HFF-Myc (cell line): ENCODE measurements around the gene TMEM97.
"Not testable (repeated sequence)": the region's sequence is repeated elsewhere in the genome, so short reads cannot be mapped to it uniquely, and the experiment has no call there.

Experiments used
- DNase-seq: peaks from one replicate; pipeline ENCODE4 v3.0.0-alpha.2; 2011; ENCODE audit warnings: low read depth; ENCODE audit errors: extremely low read depth
- H3K4me3 ChIP-seq: replicated peaks from 2 replicates; pipeline ENCODE4 v1.5.1; 2011; ENCODE audit warnings: low read depth, mild to moderate bottlenecking, control low read depth, low read length
- CTCF ChIP-seq: IDR thresholded peaks from 2 replicates; pipeline ENCODE4 v1.5.1; 2012; ENCODE audit warnings: mild to moderate bottlenecking, low read depth, low read length, control low read depth; ENCODE audit errors: missing control alignments

The TMEM97 gene

GRCh38 chr17:28276011-28276410 lies 43.0 kb upstream of the TMEM97 start:
- no peak overlapping the region for H3K4me3 ChIP-seq
- no peak for TF ChIP-seq CTCF
- DNase-seq, result no peak

GRCh38 chr17:28279411-28279810 lies 39.6 kb upstream of the TMEM97 start:
- TF ChIP-seq CTCF, result no peak
- no peak for DNase-seq
- no peak overlapping the region for H3K4me3 ChIP-seq

GRCh38 chr17:28280826-28281225 lies 38.2 kb upstream of the TMEM97 start:
- H3K4me3 ChIP-seq, result no peak overlapping the region
- TF ChIP-seq CTCF, result no peak
- DNase-seq, result no peak

- DNase-seq, result peak; percentile 89
- no peak overlapping the region for H3K4me3 ChIP-seq
- no peak for TF ChIP-seq CTCF
Observed at GRCh38 chr17:28282596-28282995, 36.4 kb upstream of the TMEM97 start.

GRCh38 chr17:28285965-28286364 lies 33.0 kb upstream of the TMEM97 start:
- no peak for TF ChIP-seq CTCF

GRCh38 chr17:28290703-28291102 lies 28.3 kb upstream of the TMEM97 start:
- TF ChIP-seq CTCF, result no peak

More at GRCh38 chr17:28285965-28286364, 33.0 kb upstream of the TMEM97 start:
- H3K4me3 ChIP-seq, result no peak overlapping the region
- no peak for DNase-seq

GRCh38 chr17:28291780-28292330 lies 27.1 kb upstream of the TMEM97 start:
- no peak for TF ChIP-seq CTCF
- DNase-seq, result no peak
- no peak overlapping the region for H3K4me3 ChIP-seq

More at GRCh38 chr17:28290703-28291102, 28.3 kb upstream of the TMEM97 start:
- DNase-seq, result no peak
- no peak overlapping the region for H3K4me3 ChIP-seq

- not testable (repeated sequence) for DNase-seq, H3K4me3 ChIP-seq
Observed at GRCh38 chr17:28292878-28293277, 26.1 kb upstream of the TMEM97 start.
